H9 (cell line): ENCODE measurements around the gene SDF2L1. TPM values are rescaled to one million over a fixed set of nuclear protein-coding genes. Genes with fewer than 3 reads are reported as not detected.

Experiments
- DNase-seq: peaks from one replicate; pipeline ENCODE4 v3.0.0-alpha.2; 2017
- H2AFZ ChIP-seq: one replicate; pipeline ENCODE4 v1.6.1; 2013; ENCODE audit warnings: mild to moderate bottlenecking, low read length, control low read depth, moderate library complexity
- H2AK5ac ChIP-seq: 2 replicates; pipeline ENCODE4 v1.6.1; 2013; ENCODE audit warnings: low read length, control low read depth, mixed read lengths; ENCODE audit not compliant: insufficient read length
- H2BK120ac ChIP-seq: one replicate; pipeline ENCODE4 v1.6.1; 2013; ENCODE audit warnings: low read depth, mild to moderate bottlenecking, low read length, control low read depth, inconsistent platforms; ENCODE audit not compliant: poor library complexity, severe bottlenecking
- H2BK12ac ChIP-seq: 2 replicates; pipeline ENCODE4 v1.6.1; 2013; ENCODE audit warnings: low read length, control low read depth, mixed read lengths, low read depth; ENCODE audit not compliant: insufficient read length
- H2BK15ac ChIP-seq: 2 replicates; pipeline ENCODE4 v1.6.1; 2013; ENCODE audit warnings: low read depth, low read length, control low read depth
- H2BK20ac ChIP-seq: one replicate; pipeline ENCODE4 v1.6.1; 2013; ENCODE audit warnings: low read depth, mild to moderate bottlenecking, low read length, control low read depth, inconsistent platforms; ENCODE audit not compliant: poor library complexity, severe bottlenecking
- H2BK5ac ChIP-seq: 2 replicates; pipeline ENCODE4 v1.6.1; 2013; ENCODE audit warnings: low read length, control low read depth, mixed read lengths; ENCODE audit not compliant: insufficient read length
- H3K14ac ChIP-seq: 2 replicates; pipeline ENCODE4 v1.6.1; 2013; ENCODE audit warnings: low read length, control low read depth; ENCODE audit not compliant: insufficient read depth
- H3K18ac ChIP-seq: 2 replicates; pipeline ENCODE4 v1.6.1; 2013; ENCODE audit warnings: low read depth, mild to moderate bottlenecking, mixed read lengths, low read length, control low read depth; ENCODE audit not compliant: insufficient read length
- H3K23ac ChIP-seq: 2 replicates; pipeline ENCODE4 v1.6.1; 2013; ENCODE audit warnings: low read length, control low read depth, mixed read lengths, low read depth; ENCODE audit not compliant: insufficient read length
- H3K23me2 ChIP-seq: 2 replicates; pipeline ENCODE4 v1.6.1; 2013; ENCODE audit warnings: low read depth, mild to moderate bottlenecking, mixed read lengths, low read length, control low read depth; ENCODE audit not compliant: insufficient read length, poor library complexity, severe bottlenecking
- H3K27ac ChIP-seq: 2 replicates; pipeline ENCODE4 v1.5.1; 2013; ENCODE audit warnings: low read length, control low read depth, mixed read lengths, low read depth; ENCODE audit not compliant: insufficient read length
- H3K27me3 ChIP-seq: 2 replicates; pipeline ENCODE4 v1.6.1; 2013; ENCODE audit warnings: low read length, control low read depth, inconsistent platforms; ENCODE audit not compliant: insufficient read depth
- H3K4ac ChIP-seq: 2 replicates; pipeline ENCODE4 v1.6.1; 2013; ENCODE audit warnings: low read depth, mild to moderate bottlenecking, control low read depth, inconsistent platforms, low read length, moderate library complexity
- H3K4me1 ChIP-seq: 2 replicates; pipeline ENCODE4 v1.6.1; 2013; ENCODE audit warnings: low read length, control low read depth, inconsistent platforms; ENCODE audit not compliant: insufficient read depth
- H3K4me2 ChIP-seq: 2 replicates; pipeline ENCODE4 v1.6.1; 2013; ENCODE audit warnings: low read length, control low read depth, mixed read lengths; ENCODE audit not compliant: insufficient read length, insufficient read depth
- H3K56ac ChIP-seq: 2 replicates; pipeline ENCODE4 v1.6.1; 2013; ENCODE audit warnings: low read depth, mild to moderate bottlenecking, mixed read lengths, low read length, control low read depth; ENCODE audit not compliant: insufficient read length
- H3K79me1 ChIP-seq: 2 replicates; pipeline ENCODE4 v1.6.1; 2013; ENCODE audit warnings: low read depth, mild to moderate bottlenecking, moderate library complexity, low read length, control low read depth, inconsistent platforms; ENCODE audit not compliant: insufficient read depth, poor library complexity, severe bottlenecking
- H3K79me2 ChIP-seq: 2 replicates; pipeline ENCODE4 v1.6.1; 2013; ENCODE audit warnings: low read length, control low read depth, inconsistent platforms; ENCODE audit not compliant: insufficient read depth
- H3K9ac ChIP-seq: 2 replicates; pipeline ENCODE4 v1.6.1; 2013; ENCODE audit warnings: low read length, control low read depth, mixed read lengths; ENCODE audit not compliant: insufficient read length; ENCODE audit errors: extremely low read depth
- H3K9me3 ChIP-seq: one replicate; pipeline ENCODE4 v1.6.1; 2013; ENCODE audit warnings: low read depth, low read length, inconsistent platforms; ENCODE audit not compliant: control insufficient read depth
- H3T11ph ChIP-seq: one replicate; pipeline ENCODE4 v1.6.1; 2013; ENCODE audit warnings: mild to moderate bottlenecking, low read length, control low read depth, inconsistent platforms
- H4K20me1 ChIP-seq: one replicate; pipeline ENCODE4 v1.6.1; 2013; ENCODE audit not compliant: control insufficient read depth, insufficient read length, insufficient read depth
- H4K5ac ChIP-seq: 2 replicates; pipeline ENCODE4 v1.6.1; 2013; ENCODE audit warnings: low read depth, mild to moderate bottlenecking, mixed read lengths, low read length, control low read depth; ENCODE audit not compliant: insufficient read length
- H4K8ac ChIP-seq: replicated peaks from 2 replicates; pipeline ENCODE4 v1.6.1; 2013; ENCODE audit warnings: low read length, control low read depth, mixed read lengths, low read depth; ENCODE audit not compliant: insufficient read length
- H4K91ac ChIP-seq: 2 replicates; pipeline ENCODE4 v1.6.1; 2013; ENCODE audit warnings: low read depth, mild to moderate bottlenecking, moderate library complexity, mixed read lengths, low read length, control low read depth; ENCODE audit not compliant: insufficient read length
- H3K27ac Mint-ChIP-seq, 3 experiments: 2 replicates in 2 of 3; 3 replicates in 1 of 3; pipeline ENCODE4 v1.8.0; 2020 to 2021; ENCODE audit warnings: mixed read lengths in 3 of 3, mild to moderate bottlenecking in 1 of 3, moderate library complexity in 1 of 3
- H3K27me3 Mint-ChIP-seq: 2 replicates; pipeline ENCODE4 v1.8.0; 2021; ENCODE audit warnings: low read depth, mild to moderate bottlenecking, moderate library complexity, mixed read lengths
- H3K36me3 Mint-ChIP-seq, 3 experiments: 2 replicates in 2 of 3; 3 replicates in 1 of 3; pipeline ENCODE4 v1.8.0; 2020 to 2021; ENCODE audit warnings: low read depth in 3 of 3, mixed read lengths in 3 of 3; ENCODE audit not compliant: insufficient read depth in 1 of 3
- H3K4me1 Mint-ChIP-seq, 2 experiments: 2 replicates each; pipeline ENCODE4 v1.8.0; 2020; ENCODE audit warnings: mixed read lengths in 2 of 2
- H3K4me3 Mint-ChIP-seq, 2 experiments: 2 replicates in 1 of 2; 3 replicates in 1 of 2; pipeline ENCODE4 v1.8.0; 2020 to 2021; ENCODE audit warnings: mild to moderate bottlenecking in 2 of 2, mixed read lengths in 2 of 2, moderate library complexity in 1 of 2
- H3K9me3 Mint-ChIP-seq, 2 experiments: 2 replicates in 1 of 2; 3 replicates in 1 of 2; pipeline ENCODE4 v1.8.0; 2020; ENCODE audit warnings: mild to moderate bottlenecking in 2 of 2, mixed read lengths in 2 of 2, moderate library complexity in 1 of 2
- WGBS: extraction: QIAGEN DNeasy Blood & Tissue Kit; methylation state at CpG from one replicate; pipeline ENCODE4 v1.1.7; 2013; ENCODE audit warnings: missing lambda C conversion rate, low lambda C conversion rate, mixed read lengths; ENCODE audit not compliant: insufficient read length; ENCODE audit errors: extremely low coverage; 5-methylcytosine and 5-hydroxymethylcytosine counted together
- total RNA-seq: library from RNA; stranded (reverse); gene quantifications from 2 replicates; pipeline ENCODE4 v1.2.1, GENCODE V29; 2021
- TF ChIP-seq, protein P1 (sequence below): fragments of 200-600 bp; sonication (generic); conservative IDR thresholded peaks from 3 replicates; pipeline ENCODE4 v1.8.0; 2021; ENCODE audit warnings: antibody characterized with exemption, mild to moderate bottlenecking

Gene SDF2L1
- total RNA-seq, 1 experiment from 2014 or later: 36.0 TPM

DNA sequence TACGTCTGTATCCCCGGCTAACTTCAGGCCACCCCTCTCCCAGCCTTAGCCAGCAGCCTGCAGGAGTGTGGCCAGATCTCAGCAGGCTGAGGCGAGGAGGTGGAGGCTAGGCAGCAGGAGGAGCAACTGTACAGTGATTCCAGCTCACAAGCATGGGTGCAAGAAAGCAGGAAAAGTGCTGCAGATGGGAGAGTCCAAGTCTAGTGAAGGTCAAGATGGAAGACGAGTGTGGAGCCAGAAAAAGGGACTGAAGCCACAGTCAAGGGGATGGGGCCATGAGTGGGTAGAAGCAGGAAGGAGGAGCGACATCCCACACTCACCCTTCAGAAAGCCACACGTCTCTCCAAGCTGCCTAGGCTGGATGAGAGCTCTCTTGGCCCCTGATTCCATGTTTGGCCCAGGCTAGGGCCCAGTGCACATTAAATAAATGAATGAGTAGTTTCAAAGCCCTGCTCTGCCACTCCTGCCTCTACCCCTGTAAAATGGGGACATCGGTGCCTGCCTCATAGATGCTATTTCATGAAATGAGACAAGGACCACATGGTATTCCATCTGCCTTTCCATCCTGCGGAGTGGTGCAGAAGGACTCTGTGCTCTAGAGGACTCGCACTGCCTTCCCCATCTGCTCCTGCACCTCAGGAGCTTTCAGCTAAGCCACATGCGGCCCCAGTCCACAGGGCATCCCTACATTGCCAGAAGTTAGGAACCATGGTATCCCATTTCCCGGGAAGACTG, 15.2 kb upstream of the SDF2L1 start:
- Histone ChIP-seq H3K56ac (no peak overlapping the region), H3K9ac (no peak overlapping the region), H2AK5ac (no peak overlapping the region), H3K79me2 (no peaks in the 10 kb centered on the region), H4K91ac (no peak overlapping the region), H4K8ac (no peak overlapping the region), H2BK12ac (no peak overlapping the region), H3K4me1 (no peaks in the 10 kb centered on the region; the same call in 1 of the 2 replicates), H2BK5ac (no peak overlapping the region), H3K23me2 (peaks cover 5% of the 10 kb centered on the region), H3K79me1 (peaks cover 2% of the 10 kb centered on the region), H3K27me3 (no peaks in the 10 kb centered on the region), H2BK20ac (no peak overlapping the region), H4K5ac (no peak overlapping the region), H3T11ph (no peak overlapping the region), H2BK120ac (no peak overlapping the region), H3K4ac (no peak overlapping the region), H3K4me2 (no peak overlapping the region), H3K14ac (no peak overlapping the region), H3K23ac (no peak overlapping the region), H4K20me1 (no peaks in the 10 kb centered on the region), H3K27ac (no peak overlapping the region), H2BK15ac (no peak overlapping the region), H3K9me3 (no peaks in the 10 kb centered on the region), H2AFZ (no peak overlapping the region), H3K18ac (no peak overlapping the region)
- 0 out of 5 replicates have a peak overlapping the region, but pooled peaks of 1 of the 2 experiments have one; percentile 10 for H3K4me3 Mint-ChIP-seq
- H3K27me3 Mint-ChIP-seq: peaks cover 4% of the 10 kb centered on the region; the same call in 1 of the 2 replicates
- H3K9me3 Mint-ChIP-seq: no peaks in the 10 kb centered on the region
- TF ChIP-seq, protein P1, sequence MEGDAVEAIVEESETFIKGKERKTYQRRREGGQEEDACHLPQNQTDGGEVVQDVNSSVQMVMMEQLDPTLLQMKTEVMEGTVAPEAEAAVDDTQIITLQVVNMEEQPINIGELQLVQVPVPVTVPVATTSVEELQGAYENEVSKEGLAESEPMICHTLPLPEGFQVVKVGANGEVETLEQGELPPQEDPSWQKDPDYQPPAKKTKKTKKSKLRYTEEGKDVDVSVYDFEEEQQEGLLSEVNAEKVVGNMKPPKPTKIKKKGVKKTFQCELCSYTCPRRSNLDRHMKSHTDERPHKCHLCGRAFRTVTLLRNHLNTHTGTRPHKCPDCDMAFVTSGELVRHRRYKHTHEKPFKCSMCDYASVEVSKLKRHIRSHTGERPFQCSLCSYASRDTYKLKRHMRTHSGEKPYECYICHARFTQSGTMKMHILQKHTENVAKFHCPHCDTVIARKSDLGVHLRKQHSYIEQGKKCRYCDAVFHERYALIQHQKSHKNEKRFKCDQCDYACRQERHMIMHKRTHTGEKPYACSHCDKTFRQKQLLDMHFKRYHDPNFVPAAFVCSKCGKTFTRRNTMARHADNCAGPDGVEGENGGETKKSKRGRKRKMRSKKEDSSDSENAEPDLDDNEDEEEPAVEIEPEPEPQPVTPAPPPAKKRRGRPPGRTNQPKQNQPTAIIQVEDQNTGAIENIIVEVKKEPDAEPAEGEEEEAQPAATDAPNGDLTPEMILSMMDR: no peak
- H3K4me1 Mint-ChIP-seq: peaks cover 14% of the 10 kb centered on the region in 2 experiments
- no CpG with 5 or more reads among the region's 11 CpGs for WGBS
- DNase-seq: no peak
- H3K36me3 Mint-ChIP-seq: peaks cover 5 to 39% (median 31%) of the 10 kb centered on the region in 3 experiments
- peak overlapping the region in 2 of 3 experiments; percentile 18 to 49; a peak in 4 of 7 replicates for H3K27ac Mint-ChIP-seq
